Loucy (cell line): Measurements from ENCODE around the gene NRF1.

Experiments
- H2AFZ ChIP-seq: fragments of 200-600 bp; sonication (generic); 2 replicates; pipeline ENCODE4 v1.6.0; 2016; ENCODE audit warnings: antibody characterized with exemption, mild to moderate bottlenecking, low read length, moderate library complexity
- H3F3A ChIP-seq: fragments of 200-600 bp; 2 replicates; pipeline ENCODE4 v1.6.0; 2016; ENCODE audit warnings: antibody characterized with exemption, low read depth, mild to moderate bottlenecking
- H3K27me3 ChIP-seq: fragments of 200-600 bp; sonication (generic); 2 replicates; pipeline ENCODE4 v1.6.1; 2014; ENCODE audit warnings: low read length, mild to moderate bottlenecking; ENCODE audit not compliant: insufficient read depth, poor library complexity, severe bottlenecking
- H3K36me3 ChIP-seq: fragments of 200-600 bp; sonication (generic); 2 replicates; pipeline ENCODE4 v1.6.1; 2016; ENCODE audit warnings: low read length; ENCODE audit not compliant: insufficient read depth
- H3K4me1 ChIP-seq: fragments of 200-600 bp; sonication (generic); 2 replicates; pipeline ENCODE4 v1.5.1; 2014; ENCODE audit warnings: low read length, mild to moderate bottlenecking; ENCODE audit not compliant: insufficient read depth, poor library complexity, severe bottlenecking
- H3K4me2 ChIP-seq: fragments of 200-600 bp; sonication (generic); 2 replicates; pipeline ENCODE4 v1.6.0; 2014; ENCODE audit warnings: antibody characterized with exemption, low read length, low read depth, mild to moderate bottlenecking; ENCODE audit not compliant: poor library complexity, severe bottlenecking
- H3K4me3 ChIP-seq: fragments of 200-600 bp; sonication (generic); 2 replicates; pipeline ENCODE4 v1.5.1; 2014; ENCODE audit warnings: low read length, mild to moderate bottlenecking, mixed read lengths; ENCODE audit not compliant: poor library complexity, severe bottlenecking
- H3K79me2 ChIP-seq: fragments of 200-600 bp; sonication (generic); 2 replicates; pipeline ENCODE4 v1.6.1; 2014; ENCODE audit warnings: low read length; ENCODE audit not compliant: insufficient read depth
- H3K9ac ChIP-seq: fragments of 200-600 bp; sonication (generic); 2 replicates; pipeline ENCODE4 v1.6.0; 2014; ENCODE audit warnings: mild to moderate bottlenecking, low read depth, low read length, moderate library complexity; ENCODE audit not compliant: poor library complexity, severe bottlenecking
- H3K9me2 ChIP-seq: fragments of 200-600 bp; sonication (generic); replicated peaks from 2 replicates; pipeline ENCODE4 v1.6.1; 2016; ENCODE audit warnings: low read depth, low read length, mixed read lengths
- H3K9me3 ChIP-seq: fragments of 200-600 bp; sonication (generic); 2 replicates; pipeline ENCODE4 v1.6.1; 2014; ENCODE audit warnings: mild to moderate bottlenecking, antibody characterized with exemption, low read length, low read depth; ENCODE audit not compliant: insufficient read depth
- H4K20me1 ChIP-seq: fragments of 200-600 bp; sonication (generic); 2 replicates; pipeline ENCODE4 v1.6.0; 2014; ENCODE audit warnings: antibody characterized with exemption, low read length, mild to moderate bottlenecking; ENCODE audit not compliant: insufficient read depth, poor library complexity, severe bottlenecking
- CTCF ChIP-seq: fragments of 200-600 bp; sonication (generic); conservative IDR thresholded peaks from 2 replicates; pipeline ENCODE4 v1.5.1; 2014; ENCODE audit warnings: mild to moderate bottlenecking, antibody characterized with exemption, low read length
- EZH2phosphoT487 ChIP-seq: fragments of 200-600 bp; IDR thresholded peaks from 2 replicates; pipeline ENCODE4 v1.6.1; 2018; ENCODE audit warnings: antibody characterized with exemption, mild to moderate bottlenecking, moderate library complexity, borderline replicate concordance

The NRF1 gene

DNA sequence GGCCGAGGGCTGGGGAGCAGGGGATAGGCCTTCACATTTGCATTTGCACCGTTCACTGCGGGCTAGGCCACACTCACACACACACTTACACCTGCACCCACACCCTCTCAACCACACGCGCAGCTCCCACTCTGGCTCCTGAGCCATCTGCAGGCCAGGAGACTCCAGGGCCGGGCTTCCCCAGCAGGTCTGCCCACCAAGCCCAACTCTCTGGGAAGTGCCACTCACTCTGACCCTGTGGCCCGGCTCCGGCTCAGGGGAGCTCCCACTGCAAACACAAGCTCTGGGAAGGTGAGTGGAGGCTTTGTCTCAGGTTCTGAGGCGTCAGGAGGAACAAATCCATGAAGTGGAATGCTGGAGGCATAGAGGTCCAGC, 157.9 kb downstream of the NRF1 start:
- no peaks in the 10 kb centered on the region for H4K20me1 ChIP-seq
- H2AFZ ChIP-seq = no peak overlapping the region
- no peaks in the 10 kb centered on the region for H3K27me3 ChIP-seq
- H3K79me2 ChIP-seq = no peaks in the 10 kb centered on the region
- no peaks in the 10 kb centered on the region for H3K9me2 ChIP-seq
- TF ChIP-seq CTCF (no peak), EZH2phosphoT487 (no peak)
- H3K36me3 ChIP-seq = no peaks in the 10 kb centered on the region
- peaks cover 19% of the 10 kb centered on the region for H3K4me1 ChIP-seq
- H3K9me3 ChIP-seq = no peaks in the 10 kb centered on the region
- H3F3A ChIP-seq = no peaks in the 10 kb centered on the region
- H3K4me3 ChIP-seq = no peak overlapping the region
- no peak overlapping the region for H3K4me2 ChIP-seq
- H3K9ac ChIP-seq = no peak overlapping the region

DNA sequence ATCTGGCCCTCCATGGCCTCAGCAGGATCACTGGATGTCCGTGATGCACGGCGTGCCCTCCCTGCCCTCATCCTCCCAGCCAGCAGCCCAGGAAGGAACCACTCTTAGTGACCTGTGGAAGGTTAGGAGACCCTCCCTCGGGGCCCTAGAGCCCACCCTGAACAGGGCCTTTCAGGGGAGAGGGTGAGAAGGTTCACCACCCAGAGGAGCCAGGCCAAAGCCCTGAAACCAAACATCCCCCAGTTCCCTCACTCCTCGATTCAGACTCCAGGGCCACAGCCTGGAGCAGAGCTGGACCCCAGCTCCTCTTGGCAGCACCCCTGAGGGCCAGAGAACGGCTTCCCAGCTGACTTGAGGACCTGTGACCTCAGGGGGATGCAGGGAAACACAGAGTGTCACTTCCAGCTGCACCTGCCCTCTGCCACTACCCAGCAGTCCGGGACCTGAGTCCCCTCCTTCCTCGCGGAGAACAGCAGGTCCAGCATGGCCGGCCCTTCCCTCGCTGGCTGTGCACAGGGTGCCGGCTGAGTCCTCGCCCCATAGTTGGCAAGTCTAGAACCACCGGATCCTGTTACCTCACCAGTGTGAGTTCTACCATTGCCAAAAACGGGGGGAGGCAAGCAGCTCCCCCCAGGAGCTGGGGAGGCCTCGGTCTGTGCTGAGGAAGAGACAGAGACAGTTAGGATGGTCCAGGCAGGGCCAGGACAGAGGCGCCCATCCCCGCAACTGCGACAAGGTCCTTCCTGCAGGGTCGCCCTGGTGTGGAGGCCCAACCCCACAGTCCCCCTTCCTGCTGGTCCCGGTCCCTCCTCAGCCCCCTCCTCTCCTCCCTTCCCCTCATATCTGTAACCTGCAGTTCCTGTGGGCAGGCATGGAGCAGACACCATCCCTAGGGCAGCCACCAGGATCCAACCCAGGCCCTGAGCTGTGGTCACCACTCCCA, 158.6 kb downstream of the NRF1 start:
- Histone ChIP-seq H2AFZ (no peak overlapping the region), H3F3A (no peaks in the 10 kb centered on the region), H3K4me3 (no peak overlapping the region), H3K9me3 (no peaks in the 10 kb centered on the region), H3K79me2 (no peaks in the 10 kb centered on the region), H3K4me2 (no peak overlapping the region), H3K27me3 (no peaks in the 10 kb centered on the region), H3K9me2 (no peaks in the 10 kb centered on the region), H3K9ac (no peak overlapping the region), H3K4me1 (peaks cover 15% of the 10 kb centered on the region), H4K20me1 (no peaks in the 10 kb centered on the region), H3K36me3 (no peaks in the 10 kb centered on the region)
- TF ChIP-seq CTCF (no peak), EZH2phosphoT487 (no peak)

- Histone ChIP-seq H3F3A (no peaks in the 10 kb centered on the region), H2AFZ (no peak overlapping the region), H3K9ac (no peak overlapping the region), H3K4me1 (peaks cover 15% of the 10 kb centered on the region), H3K36me3 (no peaks in the 10 kb centered on the region), H3K27me3 (no peaks in the 10 kb centered on the region), H3K9me2 (no peaks in the 10 kb centered on the region), H3K4me3 (no peak overlapping the region), H4K20me1 (no peaks in the 10 kb centered on the region), H3K9me3 (no peaks in the 10 kb centered on the region), H3K79me2 (no peaks in the 10 kb centered on the region), H3K4me2 (no peak overlapping the region)
- TF ChIP-seq EZH2phosphoT487 (no peak), CTCF (no peak)
Observed at GRCh38 chr7:129771201-129771927, 159.8 kb downstream of the NRF1 start.
